ENCODE data around the gene KIF3B.
"Not testable (repeated sequence)": the region's sequence is repeated elsewhere in the genome, so short reads cannot be mapped to it uniquely, and the experiment has no call there.

KIF3B gene

DNA sequence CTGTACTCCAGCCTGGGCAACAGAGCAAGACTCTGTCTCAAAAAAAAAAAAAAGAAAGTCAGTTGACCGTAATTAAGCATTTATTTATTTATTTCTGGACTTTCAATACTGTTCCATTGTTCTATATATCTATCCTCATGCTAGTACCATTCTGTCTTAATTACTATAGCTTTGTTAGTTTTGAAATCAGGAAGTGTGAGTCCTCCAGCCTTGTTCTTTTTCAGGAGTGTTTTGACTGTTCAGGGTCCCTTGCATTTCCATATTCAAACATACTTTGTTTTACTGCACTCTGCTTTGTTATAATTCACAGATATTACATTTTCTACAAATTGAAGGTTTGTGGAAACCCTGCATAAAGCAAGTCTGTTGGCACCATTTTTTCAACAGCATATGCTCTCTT is 43.9 kb downstream of the KIF3B start:
- Histone ChIP-seq H3K27ac (ENCODE audit: low read depth, low read length) (no peak overlapping the region), H3K9ac (ENCODE audit: low read length) (no peak overlapping the region), H3K4me1 (ENCODE audit: insufficient read depth, low read length) (no peaks in the 10 kb centered on the region)

DNA sequence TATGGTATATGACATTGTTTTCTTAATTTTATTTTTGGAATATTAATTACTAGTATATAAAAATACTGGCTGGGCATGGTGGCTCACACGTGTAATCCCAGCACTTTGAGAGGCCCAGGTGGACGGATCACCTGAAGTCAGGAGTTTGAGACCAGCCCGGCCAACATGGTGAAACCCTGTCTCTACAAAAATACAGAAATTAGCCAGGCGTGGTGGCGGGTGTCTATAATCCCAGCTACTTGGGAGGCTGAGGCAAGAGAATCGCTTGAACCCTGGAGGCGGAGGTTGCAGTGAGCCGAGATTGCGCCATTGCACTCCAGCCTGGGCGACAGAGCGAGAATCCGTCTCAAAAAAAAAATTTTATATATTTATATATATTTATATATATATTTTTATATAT is 44.8 kb downstream of the KIF3B start:
- H3K27me3 ChIP-seq (ENCODE audit: control insufficient read depth in 1 of 2, insufficient read depth in 2 of 2, low read length in 2 of 2), result not testable (repeated sequence)

More for the DNA sequence above, 43.9 kb downstream of the KIF3B start:
- Histone ChIP-seq H3K36me3 (ENCODE audit: insufficient read depth, low read length) (peaks cover 9% of the 10 kb centered on the region), H3K9me3 (ENCODE audit: low read length) (no peaks in the 10 kb centered on the region), H3K27me3 (ENCODE audit: control insufficient read depth in 1 of 2, insufficient read depth in 2 of 2, low read length in 2 of 2) (no peaks in the 10 kb centered on the region), H3K4me3 (ENCODE audit: low read depth in 1 of 2, low read length in 2 of 2) (no peak overlapping the region)

DNA sequence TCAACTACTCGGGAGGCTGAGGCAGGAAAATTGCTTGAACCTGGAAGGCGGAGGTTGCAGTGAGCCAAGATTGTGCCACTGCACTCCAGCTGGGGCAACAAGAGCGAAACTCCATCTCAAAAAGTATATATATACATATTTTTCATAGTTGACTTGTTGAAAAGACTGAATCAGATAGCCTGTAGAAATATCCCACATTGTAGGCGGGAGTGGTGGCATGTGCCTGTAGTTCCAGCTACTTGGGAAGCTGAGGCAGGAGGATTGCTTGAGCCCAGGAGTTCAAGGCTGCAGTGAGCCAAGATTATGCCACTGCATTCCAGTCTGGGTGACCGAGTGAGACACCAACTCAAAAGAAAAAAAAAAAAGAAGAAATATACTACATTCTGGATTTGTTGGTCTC is 46.3 kb downstream of the KIF3B start:
- H3K4me1 ChIP-seq (ENCODE audit: insufficient read depth, low read length); H3K4me3 ChIP-seq (ENCODE audit: low read depth in 1 of 2, low read length in 2 of 2); H3K36me3 ChIP-seq (ENCODE audit: insufficient read depth, low read length); H3K27ac ChIP-seq (ENCODE audit: low read depth, low read length); H3K27me3 ChIP-seq (ENCODE audit: control insufficient read depth in 1 of 2, insufficient read depth in 2 of 2, low read length in 2 of 2); H3K9me3 ChIP-seq (ENCODE audit: low read length); H3K9ac ChIP-seq (ENCODE audit: low read length): not testable (repeated sequence)

More for the DNA sequence above, 44.8 kb downstream of the KIF3B start:
- H3K4me3 ChIP-seq (ENCODE audit: low read depth in 1 of 2, low read length in 2 of 2); H3K27ac ChIP-seq (ENCODE audit: low read depth, low read length); H3K36me3 ChIP-seq (ENCODE audit: insufficient read depth, low read length); H3K9me3 ChIP-seq (ENCODE audit: low read length); H3K4me1 ChIP-seq (ENCODE audit: insufficient read depth, low read length); H3K9ac ChIP-seq (ENCODE audit: low read length): not testable (repeated sequence)

DNA sequence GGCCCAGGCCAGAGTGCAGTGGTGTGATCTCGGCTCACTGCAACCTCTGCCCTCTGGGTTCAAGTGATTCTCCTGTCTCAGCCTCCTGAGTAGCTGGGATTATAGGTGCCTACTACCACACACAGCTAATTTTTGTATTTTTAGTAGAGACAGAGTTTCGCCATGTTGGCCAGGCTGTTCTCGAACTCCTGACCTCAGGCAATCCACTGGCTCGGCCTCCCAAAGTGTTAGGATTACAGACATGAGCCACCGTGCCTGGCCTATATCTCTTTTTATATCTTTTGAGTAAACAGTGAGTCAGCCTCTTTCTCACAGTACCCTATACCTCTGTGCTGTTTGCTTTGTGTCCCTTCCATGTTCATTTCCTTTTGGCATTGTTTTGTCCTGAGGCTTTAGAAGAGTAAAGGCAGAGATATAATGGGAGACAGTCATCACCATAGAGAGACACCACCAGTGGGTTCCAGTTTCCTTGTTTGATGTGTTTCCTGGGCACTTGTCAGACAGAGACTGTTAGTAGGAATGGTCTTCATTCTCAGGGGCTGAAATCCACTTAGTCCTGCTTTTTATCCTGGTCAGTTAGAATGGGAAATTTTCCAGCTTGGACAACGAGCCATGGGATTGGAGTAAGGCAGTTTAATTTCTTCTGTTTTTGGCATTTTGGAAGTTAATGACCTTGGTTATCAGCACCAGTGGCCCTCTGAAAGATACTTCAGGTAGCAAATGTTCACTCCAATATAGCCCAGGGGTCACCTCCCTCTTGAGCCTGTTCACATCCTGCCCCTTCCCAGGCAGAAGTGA is 48.5 kb downstream of the KIF3B start:
- Histone ChIP-seq H3K27me3 (ENCODE audit: control insufficient read depth in 1 of 2, insufficient read depth in 2 of 2, low read length in 2 of 2) (no peaks in the 10 kb centered on the region), H3K36me3 (ENCODE audit: insufficient read depth, low read length) (peaks cover 10% of the 10 kb centered on the region), H3K9ac (ENCODE audit: low read length) (no peak overlapping the region), H3K4me3 (ENCODE audit: low read depth in 1 of 2, low read length in 2 of 2) (no peak overlapping the region), H3K9me3 (ENCODE audit: low read length) (no peaks in the 10 kb centered on the region), H3K4me1 (ENCODE audit: insufficient read depth, low read length) (no peaks in the 10 kb centered on the region), H3K27ac (ENCODE audit: low read depth, low read length) (no peak overlapping the region)

DNA sequence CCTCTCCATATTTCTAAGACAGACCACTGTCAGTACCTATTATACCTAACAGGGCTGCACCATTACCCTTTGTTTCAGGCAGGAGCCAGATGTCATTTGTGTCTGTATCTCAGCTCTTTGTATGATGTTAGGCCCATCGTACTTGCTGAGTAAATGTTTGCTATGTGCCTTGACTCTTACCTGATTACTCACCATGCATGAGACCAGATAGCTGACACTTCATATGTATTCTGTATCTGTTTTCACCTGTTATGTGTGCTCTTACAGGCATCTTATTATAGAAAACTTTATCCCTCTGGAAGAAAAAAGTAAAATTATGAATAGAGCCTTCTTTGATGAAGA is 49.0 kb downstream of the KIF3B start:
- H3K4me1 ChIP-seq (ENCODE audit: insufficient read depth, low read length), result no peaks in the 10 kb centered on the region
- H3K9ac ChIP-seq (ENCODE audit: low read length), result no peak overlapping the region

DNA sequence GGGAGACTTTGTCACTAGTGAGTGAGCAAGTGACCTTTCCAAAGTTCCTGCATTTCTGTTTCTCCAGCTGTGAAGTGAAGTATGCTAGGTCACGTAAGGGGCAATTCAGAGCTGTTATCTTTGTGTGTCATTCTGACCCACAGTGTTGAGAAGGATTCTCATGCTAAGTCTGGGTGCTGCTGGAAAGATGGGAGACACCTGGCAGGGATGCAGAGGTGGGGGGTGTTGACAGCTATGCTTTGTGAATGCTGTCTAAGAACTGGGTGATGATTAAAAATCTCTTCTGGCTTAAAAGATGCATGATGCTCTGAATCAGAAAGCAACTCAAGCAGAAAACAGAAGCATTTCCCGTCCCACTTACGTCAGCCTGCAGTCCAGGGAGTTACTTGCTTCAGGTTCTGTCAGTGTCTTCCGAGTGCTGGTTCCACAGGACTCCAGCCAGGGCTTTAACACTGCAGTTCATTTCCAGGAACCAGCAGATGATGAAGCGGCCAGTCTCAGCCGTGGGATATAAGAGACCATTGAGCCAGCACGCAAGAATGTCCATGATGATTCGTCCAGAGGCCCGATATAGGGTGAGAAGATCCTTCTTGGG is 49.7 kb downstream of the KIF3B start:
- peaks cover 18% of the 10 kb centered on the region for H3K36me3 ChIP-seq (ENCODE audit: insufficient read depth, low read length)
- H3K27ac ChIP-seq (ENCODE audit: low read depth, low read length), result no peak overlapping the region
- no peak overlapping the region for H3K4me3 ChIP-seq (ENCODE audit: low read depth in 1 of 2, low read length in 2 of 2)
- no peaks in the 10 kb centered on the region for H3K4me1 ChIP-seq (ENCODE audit: insufficient read depth, low read length)
- no peak overlapping the region for H3K9ac ChIP-seq (ENCODE audit: low read length)
- H3K27me3 ChIP-seq (ENCODE audit: control insufficient read depth in 1 of 2, insufficient read depth in 2 of 2, low read length in 2 of 2), result no peaks in the 10 kb centered on the region
- H3K9me3 ChIP-seq (ENCODE audit: low read length), result no peaks in the 10 kb centered on the region

More for the DNA sequence above, 49.0 kb downstream of the KIF3B start:
- H3K36me3 ChIP-seq (ENCODE audit: insufficient read depth, low read length), result peaks cover 15% of the 10 kb centered on the region
- H3K27me3 ChIP-seq (ENCODE audit: control insufficient read depth in 1 of 2, insufficient read depth in 2 of 2, low read length in 2 of 2), result no peaks in the 10 kb centered on the region
- H3K9me3 ChIP-seq (ENCODE audit: low read length), result no peaks in the 10 kb centered on the region
- no peak overlapping the region for H3K27ac ChIP-seq (ENCODE audit: low read depth, low read length)
- H3K4me3 ChIP-seq (ENCODE audit: low read depth in 1 of 2, low read length in 2 of 2), result no peak overlapping the region

DNA sequence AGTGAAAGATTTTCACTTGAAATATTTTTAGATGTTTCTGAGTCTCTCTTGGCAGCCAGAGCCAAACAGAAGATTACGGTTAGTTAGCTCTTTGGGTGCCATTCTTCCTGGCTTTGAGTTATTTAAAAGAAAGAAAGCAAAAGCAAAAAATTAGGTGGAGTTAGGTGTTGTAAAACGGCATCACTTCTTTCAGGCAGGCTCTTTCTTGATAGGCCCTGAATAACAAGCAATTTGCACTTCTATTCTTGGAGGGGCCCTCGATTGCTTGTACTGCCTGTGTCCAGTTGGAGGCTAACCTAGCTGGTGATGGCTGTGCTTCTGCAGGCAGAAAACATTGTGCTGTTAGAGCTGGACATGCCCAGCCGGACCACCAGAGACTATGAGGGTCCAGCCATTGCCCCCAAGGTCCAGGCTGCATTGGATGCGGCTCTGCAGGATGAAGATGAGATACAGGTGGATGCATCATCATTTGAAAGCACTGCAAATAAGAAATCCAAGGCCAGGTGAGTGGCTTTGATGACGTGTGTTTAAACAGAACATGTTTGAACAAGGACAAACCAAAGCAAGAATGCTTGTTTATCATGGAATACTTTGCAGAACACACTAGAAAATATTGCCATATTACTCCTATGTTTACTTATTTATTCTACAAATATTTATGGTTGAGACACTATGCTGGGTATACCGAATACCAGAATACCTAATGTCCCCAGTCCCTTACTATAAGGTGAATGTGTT is 52.5 kb downstream of the KIF3B start:
- H3K9me3 ChIP-seq (ENCODE audit: low read length), result no peaks in the 10 kb centered on the region
- no peak overlapping the region for H3K9ac ChIP-seq (ENCODE audit: low read length)
- H3K27ac ChIP-seq (ENCODE audit: low read depth, low read length), result no peak overlapping the region
- no peak overlapping the region for H3K4me3 ChIP-seq (ENCODE audit: low read depth in 1 of 2, low read length in 2 of 2)
- no peaks in the 10 kb centered on the region for H3K27me3 ChIP-seq (ENCODE audit: control insufficient read depth in 1 of 2, insufficient read depth in 2 of 2, low read length in 2 of 2)
- no peaks in the 10 kb centered on the region for H3K4me1 ChIP-seq (ENCODE audit: insufficient read depth, low read length)
- peaks cover 31% of the 10 kb centered on the region for H3K36me3 ChIP-seq (ENCODE audit: insufficient read depth, low read length)

DNA sequence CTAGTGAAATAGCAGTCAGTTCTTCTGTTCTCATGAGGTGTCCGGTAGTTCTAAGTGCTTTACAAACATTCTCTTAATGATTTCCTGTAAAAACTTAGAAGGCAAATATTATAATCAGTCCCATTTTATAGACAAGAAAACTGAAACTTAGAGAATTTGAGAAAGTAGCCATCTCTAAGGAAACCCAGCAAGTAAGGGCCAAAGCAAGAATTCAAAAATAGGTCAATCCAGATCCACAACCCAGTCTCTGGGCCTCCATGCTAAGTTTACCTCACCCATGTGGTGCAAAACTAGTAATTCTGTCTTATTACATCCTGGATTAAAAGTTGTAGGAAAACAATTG is 53.1 kb downstream of the KIF3B start:
- H3K4me3 ChIP-seq (ENCODE audit: low read depth in 1 of 2, low read length in 2 of 2), result no peak overlapping the region
- peaks cover 31% of the 10 kb centered on the region for H3K36me3 ChIP-seq (ENCODE audit: insufficient read depth, low read length)
- H3K27ac ChIP-seq (ENCODE audit: low read depth, low read length), result no peak overlapping the region

DNA sequence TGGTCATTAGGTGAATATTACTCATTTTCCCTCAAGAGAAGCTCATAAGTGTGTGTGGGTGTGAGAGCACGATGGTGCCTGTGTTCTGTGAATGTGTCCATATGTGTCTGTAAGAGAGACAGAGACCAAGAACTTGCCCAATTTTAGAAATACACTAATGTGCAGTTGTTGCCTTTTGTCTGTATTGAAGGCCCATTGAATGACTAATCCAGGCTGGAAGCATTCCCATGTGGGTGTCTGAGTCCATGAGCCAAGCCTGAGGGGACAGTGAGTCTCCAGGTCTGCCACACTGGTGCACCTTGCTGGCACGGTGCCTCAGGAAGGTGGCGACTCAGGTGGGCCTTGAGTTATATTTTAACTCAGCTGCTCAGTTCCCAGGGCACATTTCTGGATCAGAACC is 55.2 kb downstream of the KIF3B start:
- Histone ChIP-seq H3K36me3 (ENCODE audit: insufficient read depth, low read length) (peaks cover 25% of the 10 kb centered on the region), H3K27ac (ENCODE audit: low read depth, low read length) (no peak overlapping the region), H3K27me3 (ENCODE audit: control insufficient read depth in 1 of 2, insufficient read depth in 2 of 2, low read length in 2 of 2) (no peaks in the 10 kb centered on the region), H3K4me3 (ENCODE audit: low read depth in 1 of 2, low read length in 2 of 2) (no peak overlapping the region), H3K4me1 (ENCODE audit: insufficient read depth, low read length) (no peaks in the 10 kb centered on the region), H3K9ac (ENCODE audit: low read length) (no peak overlapping the region), H3K9me3 (ENCODE audit: low read length) (no peaks in the 10 kb centered on the region)

More for the DNA sequence above, 53.1 kb downstream of the KIF3B start:
- Histone ChIP-seq H3K9me3 (ENCODE audit: low read length) (no peaks in the 10 kb centered on the region), H3K9ac (ENCODE audit: low read length) (no peak overlapping the region), H3K27me3 (ENCODE audit: control insufficient read depth in 1 of 2, insufficient read depth in 2 of 2, low read length in 2 of 2) (no peaks in the 10 kb centered on the region), H3K4me1 (ENCODE audit: insufficient read depth, low read length) (no peaks in the 10 kb centered on the region)

DNA sequence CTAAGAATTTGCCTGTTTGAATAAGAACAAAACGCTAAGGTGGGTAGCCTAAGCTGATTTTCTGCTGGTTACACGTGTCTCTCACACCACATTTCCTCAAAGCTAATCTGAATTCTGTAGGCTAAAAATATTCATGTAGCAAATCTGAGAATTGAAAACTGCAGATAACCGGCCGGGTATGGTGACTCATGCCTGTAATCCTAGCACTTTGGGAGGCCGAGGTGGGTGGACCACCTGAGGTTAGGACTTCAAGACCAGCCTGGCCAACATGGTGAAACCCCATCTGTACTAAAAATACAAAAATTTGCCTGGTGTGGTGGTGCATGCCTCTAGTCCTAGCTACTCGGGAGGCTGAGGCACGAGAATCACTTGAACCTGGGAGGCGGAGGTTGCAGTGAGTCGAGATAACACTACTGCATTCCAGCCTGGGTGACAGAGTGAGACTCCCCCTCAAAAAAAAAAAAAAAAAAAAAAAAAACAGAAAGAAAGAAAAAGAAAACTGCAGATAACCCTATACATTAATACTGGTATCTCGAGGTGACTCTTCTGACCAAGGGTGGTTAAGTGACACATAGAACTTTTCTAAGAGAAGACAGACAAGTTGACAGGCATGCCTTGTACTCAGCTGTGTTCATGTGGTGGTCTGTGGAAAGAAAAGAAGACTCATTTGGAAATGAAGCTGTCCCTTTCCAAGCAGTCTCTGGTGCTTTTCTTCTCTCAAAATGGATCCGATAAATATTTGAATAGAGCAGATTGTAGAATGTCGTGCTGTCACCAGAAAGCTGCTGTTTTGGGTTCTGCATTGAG is 55.9 kb downstream of the KIF3B start:
- Histone ChIP-seq H3K9ac (ENCODE audit: low read length) (no peak overlapping the region), H3K4me1 (ENCODE audit: insufficient read depth, low read length) (no peaks in the 10 kb centered on the region), H3K9me3 (ENCODE audit: low read length) (no peaks in the 10 kb centered on the region), H3K36me3 (ENCODE audit: insufficient read depth, low read length) (peaks cover 25% of the 10 kb centered on the region), H3K27me3 (ENCODE audit: control insufficient read depth in 1 of 2, insufficient read depth in 2 of 2, low read length in 2 of 2) (no peaks in the 10 kb centered on the region), H3K4me3 (ENCODE audit: low read depth in 1 of 2, low read length in 2 of 2) (no peak overlapping the region), H3K27ac (ENCODE audit: low read depth, low read length) (no peak overlapping the region)
